Hepatocyte (in vitro differentiated cells): ENCODE measurements around the gene SIN3B. TPM values are rescaled to one million over a fixed set of nuclear protein-coding genes. Genes with fewer than 3 reads are reported as not detected.
A peak's percentile ranks its signal among the peaks of the same experiment; 100 is the strongest.

ENCODE experiments used
- DNase-seq: peaks from one replicate; pipeline ENCODE4 v3.0.0-alpha.2; 2016; ENCODE audit warnings: low spot score
- H2AFZ ChIP-seq: fragments of 200-600 bp; sonication (generic); 2 replicates; pipeline ENCODE4 v1.6.0; 2016; ENCODE audit warnings: antibody characterized with exemption, mild to moderate bottlenecking
- H3K27ac ChIP-seq: fragments of 200-600 bp; sonication (generic); 2 replicates; pipeline ENCODE4 v1.5.1; 2016; ENCODE audit warnings: mild to moderate bottlenecking
- H3K27me3 ChIP-seq: fragments of 200-600 bp; sonication (generic); 2 replicates; pipeline ENCODE4 v1.6.1; 2016
- H3K36me3 ChIP-seq: fragments of 200-600 bp; sonication (generic); replicated peaks from 2 replicates; pipeline ENCODE4 v1.5.1; 2016; ENCODE audit warnings: low read depth; ENCODE audit not compliant: insufficient read depth
- H3K4me1 ChIP-seq: fragments of 200-600 bp; sonication (generic); 2 replicates; pipeline ENCODE4 v1.5.1; 2016; ENCODE audit warnings: mild to moderate bottlenecking, moderate library complexity; ENCODE audit not compliant: insufficient read depth
- H3K4me2 ChIP-seq: fragments of 200-600 bp; sonication (generic); 2 replicates; pipeline ENCODE4 v1.6.0; 2016
- H3K4me3 ChIP-seq: fragments of 200-600 bp; sonication (generic); 2 replicates; pipeline ENCODE4 v1.5.1; 2016; ENCODE audit warnings: mild to moderate bottlenecking
- H3K79me2 ChIP-seq: fragments of 200-600 bp; sonication (generic); 2 replicates; pipeline ENCODE4 v1.6.0; 2017; ENCODE audit warnings: mild to moderate bottlenecking
- H3K9me2 ChIP-seq: fragments of 200-600 bp; sonication (generic); replicated peaks from 2 replicates; pipeline ENCODE4 v1.6.0; 2017; ENCODE audit warnings: mild to moderate bottlenecking; ENCODE audit not compliant: insufficient read depth
- H3K9me3 ChIP-seq: fragments of 200-600 bp; sonication (generic); 2 replicates; pipeline ENCODE4 v1.5.1; 2016; ENCODE audit warnings: low read depth, mild to moderate bottlenecking
- H4K20me1 ChIP-seq: fragments of 200-600 bp; sonication (generic); 2 replicates; pipeline ENCODE4 v1.6.0; 2016; ENCODE audit warnings: mild to moderate bottlenecking; ENCODE audit not compliant: insufficient read depth, poor library complexity, severe bottlenecking
- CTCF ChIP-seq: fragments of 200-600 bp; sonication (generic); IDR thresholded peaks from 2 replicates; pipeline ENCODE4 v1.5.1; 2016; ENCODE audit warnings: antibody characterized with exemption, mild to moderate bottlenecking; ENCODE audit not compliant: poor library complexity
- EZH2 ChIP-seq: fragments of 200-600 bp; sonication (generic); IDR thresholded peaks from 2 replicates; pipeline ENCODE4 v1.6.1; 2016; ENCODE audit warnings: antibody characterized with exemption, mild to moderate bottlenecking, borderline replicate concordance
- EZH2phosphoT487 ChIP-seq: fragments of 200-600 bp; sonication (generic); IDR thresholded peaks from one replicate; pipeline ENCODE4 v1.6.1; 2018; ENCODE audit warnings: antibody characterized with exemption, mild to moderate bottlenecking, low read depth, moderate library complexity; ENCODE audit not compliant: unreplicated experiment, severe bottlenecking
- WGBS: methylation state at CpG from one replicate; pipeline ENCODE4 v1.1.6; 2016; ENCODE audit warnings: low lambda C conversion rate; ENCODE audit errors: missing lambda C conversion rate; 5-methylcytosine and 5-hydroxymethylcytosine counted together
- polyA plus RNA-seq: library from polyadenylated mRNA; unstranded; fragments of >200 nt; fragmentation: Nextera tagmentation; extraction: Ambion mirVana; gene quantifications from 2 replicates; pipeline ENCODE4 v1.2.1, GENCODE V29; 2016
- total RNA-seq: library from RNA; depleted of rRNA; stranded (reverse); fragments of >200 nt; gene quantifications from 2 replicates; pipeline ENCODE4 v1.2.3, GENCODE V29; 2014

SIN3B gene
- total and polyA plus RNA-seq, 2 experiments from 2014 or later = 17.0 to 21.9 TPM

GRCh38 chr19:16814526-16815100 lies 14.6 kb upstream of the SIN3B start:
- Histone ChIP-seq H3K36me3 (no peaks in the 10 kb centered on the region), H3K27ac (no peak overlapping the region), H3K79me2 (no peaks in the 10 kb centered on the region), H3K4me3 (no peak overlapping the region), H4K20me1 (no peaks in the 10 kb centered on the region), H2AFZ (no peak overlapping the region), H3K9me2 (no peaks in the 10 kb centered on the region), H3K9me3 (no peaks in the 10 kb centered on the region), H3K4me1 (no peaks in the 10 kb centered on the region), H3K4me2 (no peak overlapping the region), H3K27me3 (no peaks in the 10 kb centered on the region)
- TF ChIP-seq EZH2phosphoT487 (no peak), EZH2 (no peak), CTCF (no peak)
- WGBS = 55% methylated on average over 1 of the region's 1 CpG
- DNase-seq = no peak

GRCh38 chr19:16820056-16820455 lies 9.1 kb upstream of the SIN3B start:
- H2AFZ ChIP-seq = no peak overlapping the region
- H3K36me3 ChIP-seq = no peaks in the 10 kb centered on the region
- no peaks in the 10 kb centered on the region for H4K20me1 ChIP-seq
- no peaks in the 10 kb centered on the region for H3K27me3 ChIP-seq
- 58% methylated on average over 1 of the region's 1 CpG for WGBS
- no peaks in the 10 kb centered on the region for H3K9me3 ChIP-seq
- H3K79me2 ChIP-seq = no peaks in the 10 kb centered on the region
- TF ChIP-seq EZH2 (no peak), EZH2phosphoT487 (no peak), CTCF (no peak)
- no peak overlapping the region for H3K27ac ChIP-seq
- no peaks in the 10 kb centered on the region for H3K9me2 ChIP-seq
- no peak overlapping the region for H3K4me2 ChIP-seq
- no peak for DNase-seq
- peaks cover 4% of the 10 kb centered on the region for H3K4me1 ChIP-seq
- H3K4me3 ChIP-seq = no peak overlapping the region

- Histone ChIP-seq H3K9me2 (no peaks in the 10 kb centered on the region), H3K4me3 (no peak overlapping the region), H3K4me1 (peaks cover 4% of the 10 kb centered on the region), H3K9me3 (no peaks in the 10 kb centered on the region), H3K79me2 (no peaks in the 10 kb centered on the region), H3K27me3 (no peaks in the 10 kb centered on the region), H4K20me1 (no peaks in the 10 kb centered on the region), H3K27ac (no peak overlapping the region), H3K36me3 (no peaks in the 10 kb centered on the region), H2AFZ (no peak overlapping the region), H3K4me2 (no peak overlapping the region)
- DNase-seq = no peak
- TF ChIP-seq CTCF = no peak
- TF ChIP-seq EZH2 = no peak
- TF ChIP-seq EZH2phosphoT487 = no peak
- 68% methylated on average over 7 of the region's 7 CpGs for WGBS
These were observed 8.1 kb upstream of the SIN3B start for GRCh38 chr19:16821081-16821480.

DNA sequence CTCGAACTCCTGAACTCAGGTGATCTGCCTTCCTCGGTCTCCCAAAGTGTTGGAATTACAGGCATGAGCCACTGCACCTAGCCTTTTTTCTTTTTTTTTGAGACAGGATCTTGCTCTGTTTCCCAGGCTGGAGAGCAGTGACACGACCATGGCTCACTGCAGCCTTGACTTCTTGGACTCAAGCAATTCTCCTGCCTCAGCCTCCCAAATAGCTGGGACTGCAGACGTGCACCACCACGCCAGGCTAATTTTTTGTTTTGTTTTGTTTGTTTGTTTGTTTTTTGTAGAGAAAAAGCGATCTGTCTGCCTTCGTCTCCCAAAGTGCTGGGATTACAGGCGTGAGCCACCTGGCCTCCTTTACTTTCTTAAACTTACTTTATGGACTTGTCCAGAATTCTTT lies 6.5 kb upstream of the SIN3B start:
- no peaks in the 10 kb centered on the region for H4K20me1 ChIP-seq
- no peaks in the 10 kb centered on the region for H3K9me2 ChIP-seq
- H3K27me3 ChIP-seq = no peaks in the 10 kb centered on the region
- H3K4me2 ChIP-seq = no peak overlapping the region
- H3K36me3 ChIP-seq = no peaks in the 10 kb centered on the region
- H3K27ac ChIP-seq = peak overlapping the region; percentile 64
- TF ChIP-seq CTCF (no peak), EZH2 (no peak), EZH2phosphoT487 (no peak)
- no peak overlapping the region for H2AFZ ChIP-seq
- H3K9me3 ChIP-seq = no peaks in the 10 kb centered on the region
- H3K79me2 ChIP-seq = no peaks in the 10 kb centered on the region
- 90% methylated on average over 8 of the region's 8 CpGs for WGBS
- no peak overlapping the region for H3K4me3 ChIP-seq
- H3K4me1 ChIP-seq = peaks cover 4% of the 10 kb centered on the region
- no peak for DNase-seq
